Fibroblast of peridontal ligament (primary cell): ENCODE data around the gene UBE2V1.

Source experiments
- DNase-seq: peaks from one replicate; pipeline ENCODE4 v3.0.0-alpha.2; 2010; ENCODE audit errors: extremely low read depth

Gene UBE2V1

GRCh38 chr20:50044353-50044960 is 68.5 kb downstream of the UBE2V1 start:
- no peak for DNase-seq

GRCh38 chr20:50043573-50044352 is 69.2 kb downstream of the UBE2V1 start:
- no peak for DNase-seq

GRCh38 chr20:50042370-50043313 is 70.3 kb downstream of the UBE2V1 start:
- no peak for DNase-seq

- DNase-seq = no peak
These were observed 71.6 kb downstream of the UBE2V1 start for GRCh38 chr20:50041246-50041873.

GRCh38 chr20:50040432-50041245 is 72.3 kb downstream of the UBE2V1 start:
- no peak for DNase-seq

GRCh38 chr20:50039706-50040431 is 73.1 kb downstream of the UBE2V1 start:
- DNase-seq = no peak

- no peak for DNase-seq
These were observed 74.4 kb downstream of the UBE2V1 start for GRCh38 chr20:50038574-50038991.

GRCh38 chr20:50038169-50038568 is 74.8 kb downstream of the UBE2V1 start:
- DNase-seq = no peak

GRCh38 chr20:50037575-50037974 is 75.4 kb downstream of the UBE2V1 start:
- DNase-seq = no peak

GRCh38 chr20:50037123-50037522 is 75.8 kb downstream of the UBE2V1 start:
- no peak for DNase-seq

GRCh38 chr20:50036703-50037102 is 76.2 kb downstream of the UBE2V1 start:
- DNase-seq = no peak

- peak; percentile 62 for DNase-seq
These were observed 78.3 kb downstream of the UBE2V1 start for GRCh38 chr20:50034567-50035180.

- no peak for DNase-seq
These were observed 79.8 kb downstream of the UBE2V1 start for GRCh38 chr20:50032955-50033666.
